Amniotic epithelial cell (primary cell): ENCODE results near the gene CHORDC1.
A peak's percentile ranks its signal among the peaks of the same experiment; 100 is the strongest.
"Not testable (repeated sequence)": the region's sequence is repeated elsewhere in the genome, so short reads cannot be mapped to it uniquely, and the experiment has no call there.

ENCODE experiments used
- DNase-seq: peaks from one replicate; pipeline ENCODE4 v3.0.0-alpha.2; 2010; ENCODE audit warnings: low read depth

The CHORDC1 gene

GRCh38 chr11:90216611-90217010 is 6.2 kb downstream of the CHORDC1 start:
- DNase-seq: no peak

- DNase-seq: no peak
Measured at GRCh38 chr11:90213322-90213721, 9.5 kb downstream of the CHORDC1 start.

- no peak for DNase-seq
Measured at GRCh38 chr11:90208857-90209256, 14.0 kb downstream of the CHORDC1 start.

DNA sequence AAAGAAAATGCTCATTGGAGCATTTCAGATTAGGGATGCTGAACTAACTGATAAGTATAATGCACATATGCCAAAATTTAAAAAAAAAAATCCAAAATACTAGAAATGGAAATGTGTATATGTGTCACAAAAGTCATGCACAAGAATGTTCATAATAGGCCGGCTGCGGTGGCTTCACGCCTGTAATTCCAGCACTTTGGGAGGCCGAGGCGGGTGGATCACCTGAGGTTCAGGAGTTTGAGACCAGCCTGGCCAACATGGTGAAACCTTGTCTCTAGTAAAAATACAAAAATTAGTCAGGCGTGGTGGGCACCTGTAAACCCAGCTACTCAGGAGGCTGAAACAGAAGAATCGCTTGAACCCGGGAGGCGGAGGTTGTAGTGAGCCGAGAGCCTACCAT is 14.9 kb downstream of the CHORDC1 start:
- DNase-seq: not testable (repeated sequence)

DNA sequence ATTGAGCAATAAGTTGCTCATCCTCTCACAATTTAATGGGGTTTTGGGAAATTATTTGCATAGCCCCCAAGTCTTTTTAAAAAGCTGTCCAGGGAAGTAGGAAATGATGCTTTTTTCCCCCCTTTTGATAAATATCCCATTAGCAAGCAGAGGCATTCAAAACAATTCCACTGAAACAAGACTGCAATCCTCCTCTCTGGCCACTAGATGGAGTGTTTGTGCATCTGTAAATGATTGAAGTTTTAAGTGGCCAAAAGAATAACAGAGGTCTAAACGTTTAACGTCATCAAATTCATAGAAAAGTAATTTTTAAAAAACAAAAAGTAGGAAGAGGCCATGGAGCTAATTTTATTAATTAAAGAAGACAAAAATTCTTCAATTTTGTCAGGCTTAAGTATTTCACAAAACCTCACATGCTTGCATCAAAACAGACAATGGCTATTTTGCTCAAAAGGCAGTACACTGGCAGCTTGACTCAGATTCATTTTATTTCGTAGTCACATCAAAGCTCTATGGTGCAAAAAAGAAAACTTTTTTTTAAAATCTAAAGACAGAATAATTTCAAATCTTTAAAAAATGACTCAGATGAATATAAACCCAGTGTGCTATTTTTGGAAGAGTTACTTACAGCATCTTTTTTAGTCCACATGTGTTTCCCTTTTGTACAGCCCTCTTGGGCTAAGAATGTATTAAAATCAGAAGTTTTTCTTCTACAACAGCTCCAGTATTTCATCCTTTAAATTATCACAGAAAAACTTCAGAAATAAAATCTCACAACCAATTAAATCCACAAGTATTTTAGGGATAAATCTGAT is 17.8 kb downstream of the CHORDC1 start:
- DNase-seq: peak; percentile 62

- DNase-seq: no peak
Measured at GRCh38 chr11:90204407-90204806, 18.4 kb downstream of the CHORDC1 start.

DNA sequence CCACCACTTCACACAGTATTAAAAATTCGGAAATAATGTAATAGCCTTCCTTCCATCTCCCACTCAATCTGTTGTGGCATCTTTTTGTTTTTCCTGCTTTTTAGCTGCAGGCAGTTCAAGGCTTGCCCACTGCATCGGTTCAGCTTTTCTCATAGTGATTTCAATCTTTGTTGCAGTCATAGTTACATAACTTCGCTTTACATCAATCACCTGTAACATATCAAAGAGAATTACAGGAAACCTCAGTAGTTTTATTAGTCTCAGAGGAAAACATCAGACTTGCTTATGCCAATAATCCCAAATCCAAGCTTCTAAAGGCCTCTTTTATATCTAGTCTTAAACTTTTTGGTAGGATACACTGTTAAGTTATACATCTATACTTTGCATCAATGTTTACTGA is 20.5 kb downstream of the CHORDC1 start:
- DNase-seq: no peak

DNA sequence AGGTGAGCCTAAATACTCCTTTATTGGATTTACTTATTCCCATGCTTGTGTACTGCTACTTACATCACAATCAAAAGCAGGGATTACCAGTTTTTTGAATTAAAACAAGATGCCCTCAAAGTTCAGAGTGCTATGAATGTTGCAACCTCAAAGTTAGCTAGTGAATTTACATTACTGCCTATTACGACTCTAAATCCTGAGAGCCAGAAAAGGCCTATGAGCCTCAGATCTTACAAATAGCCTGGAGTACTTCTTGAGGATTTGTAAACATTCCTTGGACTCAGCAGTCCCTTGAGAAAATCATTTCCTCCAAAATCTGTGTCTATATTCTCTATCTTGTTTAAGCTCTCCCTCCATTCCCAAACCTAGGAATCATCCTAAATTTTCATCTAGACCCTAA is 25.5 kb downstream of the CHORDC1 start:
- peak; percentile 3 for DNase-seq

- no peak for DNase-seq
Measured at GRCh38 chr11:90192869-90193582, 29.8 kb downstream of the CHORDC1 start.

DNA sequence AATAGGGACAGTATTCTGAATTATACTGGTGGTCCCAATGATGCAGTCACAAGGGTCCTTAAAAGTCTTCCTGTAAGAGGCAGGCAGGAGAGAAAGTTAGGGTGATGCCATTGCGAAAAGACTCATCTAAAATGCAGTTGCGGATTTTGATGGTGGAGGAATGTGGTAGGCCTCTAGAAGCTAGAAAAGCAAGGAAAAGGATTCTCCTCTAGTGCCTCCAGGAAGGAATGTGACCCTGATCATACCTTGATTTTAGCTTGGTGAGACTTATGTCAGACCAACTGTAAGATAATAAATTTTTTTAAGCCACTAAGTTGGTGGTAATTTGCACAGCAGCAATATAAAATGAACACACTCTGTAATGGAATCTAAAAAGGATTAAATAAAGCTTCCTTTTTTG is 33.8 kb downstream of the CHORDC1 start:
- no peak for DNase-seq

- no peak for DNase-seq
Measured at GRCh38 chr11:90187839-90188238, 35.0 kb downstream of the CHORDC1 start.

DNA sequence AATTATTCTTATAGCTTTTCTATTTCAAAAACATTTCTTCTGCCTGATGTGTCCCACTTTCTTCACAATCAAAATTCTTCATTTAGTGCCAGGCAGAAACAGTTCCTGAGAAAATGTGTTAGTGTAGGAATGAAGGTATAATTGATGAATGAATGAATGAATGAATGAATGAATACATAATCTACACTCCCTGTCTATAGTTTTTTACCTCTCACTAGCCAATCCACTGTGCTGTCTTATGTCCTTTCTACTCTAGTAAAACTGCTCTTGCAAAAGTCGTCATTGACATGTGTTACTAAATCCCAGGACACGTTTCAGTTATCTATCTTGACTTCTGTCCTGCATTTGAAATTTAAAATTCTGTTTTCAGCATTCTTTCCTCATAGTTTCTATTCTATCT is 42.9 kb downstream of the CHORDC1 start:
- DNase-seq: no peak

GRCh38 chr11:90178751-90179150 is 44.1 kb downstream of the CHORDC1 start:
- DNase-seq: no peak

GRCh38 chr11:90176069-90176468 is 46.8 kb downstream of the CHORDC1 start:
- no peak for DNase-seq

GRCh38 chr11:90171359-90171758 is 51.5 kb downstream of the CHORDC1 start:
- no peak for DNase-seq

- DNase-seq: no peak
Measured at GRCh38 chr11:90168571-90168970, 54.3 kb downstream of the CHORDC1 start.

GRCh38 chr11:90167704-90168103 is 55.1 kb downstream of the CHORDC1 start:
- not testable (repeated sequence) for DNase-seq

- DNase-seq: not testable (repeated sequence)
Measured at GRCh38 chr11:90166982-90167573, 55.8 kb downstream of the CHORDC1 start.
